Endothelial cell of hepatic sinusoid (primary cell): ENCODE measurements around the gene ACOT7.

Experiments used
- in situ Hi-C: cut with HindIII; loops from 2 replicates; pipeline ENCODE4 v1.10.0; 2017; ENCODE audit warnings: low sequenced_read_pairs

Gene ACOT7

GRCh38 chr1:6257541-6258069 lies 136.0 kb downstream of the ACOT7 start:
- in situ Hi-C loops = no loop called here

- in situ Hi-C loops = no loop called here
Observed at GRCh38 chr1:6256645-6257044, 136.9 kb downstream of the ACOT7 start.

GRCh38 chr1:6254691-6255090 lies 138.9 kb downstream of the ACOT7 start:
- in situ Hi-C loops = no loop called here

GRCh38 chr1:6253380-6253779 lies 140.2 kb downstream of the ACOT7 start:
- in situ Hi-C loops = no loop called here

DNA sequence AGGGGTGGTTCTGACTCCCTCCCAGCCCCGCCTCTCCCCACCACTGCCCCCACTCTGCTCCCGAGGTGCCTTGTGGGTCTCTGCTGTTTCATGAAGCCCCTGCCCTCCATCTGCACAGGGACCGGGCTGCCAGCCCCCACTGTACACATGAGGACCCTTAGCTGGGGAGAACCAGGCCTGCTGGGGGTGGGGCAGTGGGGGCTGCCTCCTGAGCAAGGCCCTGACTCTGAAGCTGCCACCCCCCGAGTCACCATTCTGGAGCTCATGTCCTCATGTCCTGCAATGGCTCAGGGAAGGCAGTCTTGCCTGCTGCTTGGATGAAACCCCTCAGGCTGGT lies 141.2 kb downstream of the ACOT7 start:
- in situ Hi-C loops = no loop called here

DNA sequence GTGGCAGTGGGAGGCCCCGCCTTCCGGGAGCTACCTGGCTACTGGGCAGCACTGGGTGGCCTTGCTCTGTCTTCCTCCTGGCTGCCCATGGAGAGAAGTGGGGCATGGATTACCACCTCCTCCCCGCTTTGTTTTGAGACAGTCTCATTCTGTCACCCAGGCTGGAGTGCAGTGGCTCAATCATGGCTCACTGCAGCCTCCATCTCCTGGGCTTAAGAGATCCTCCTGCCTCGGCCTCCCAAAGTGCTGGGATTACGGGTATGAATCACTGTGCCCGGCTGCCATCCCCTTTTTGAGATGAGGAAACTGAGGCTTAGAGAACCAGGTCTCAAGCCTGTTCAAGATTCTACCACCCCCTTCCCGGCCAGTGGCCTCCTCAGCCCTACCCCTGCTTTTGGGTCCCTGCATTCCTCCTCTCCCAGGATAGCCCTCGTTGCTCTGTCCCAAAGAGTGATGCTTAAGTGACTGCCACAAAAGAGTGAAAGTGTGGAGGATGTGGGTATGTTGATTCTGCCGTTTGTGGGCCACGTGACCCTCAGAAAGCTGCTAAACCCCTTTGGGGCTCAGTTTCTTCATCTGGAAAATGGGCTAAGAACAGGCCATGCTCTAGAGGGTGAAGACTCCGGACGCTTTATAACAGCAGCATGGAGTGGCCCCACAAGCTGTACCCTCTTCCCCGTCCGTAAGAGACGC lies 141.7 kb downstream of the ACOT7 start:
- in situ Hi-C loops = no loop called here

- in situ Hi-C loops = no loop called here
Observed at GRCh38 chr1:6251233-6251632, 142.3 kb downstream of the ACOT7 start.

DNA sequence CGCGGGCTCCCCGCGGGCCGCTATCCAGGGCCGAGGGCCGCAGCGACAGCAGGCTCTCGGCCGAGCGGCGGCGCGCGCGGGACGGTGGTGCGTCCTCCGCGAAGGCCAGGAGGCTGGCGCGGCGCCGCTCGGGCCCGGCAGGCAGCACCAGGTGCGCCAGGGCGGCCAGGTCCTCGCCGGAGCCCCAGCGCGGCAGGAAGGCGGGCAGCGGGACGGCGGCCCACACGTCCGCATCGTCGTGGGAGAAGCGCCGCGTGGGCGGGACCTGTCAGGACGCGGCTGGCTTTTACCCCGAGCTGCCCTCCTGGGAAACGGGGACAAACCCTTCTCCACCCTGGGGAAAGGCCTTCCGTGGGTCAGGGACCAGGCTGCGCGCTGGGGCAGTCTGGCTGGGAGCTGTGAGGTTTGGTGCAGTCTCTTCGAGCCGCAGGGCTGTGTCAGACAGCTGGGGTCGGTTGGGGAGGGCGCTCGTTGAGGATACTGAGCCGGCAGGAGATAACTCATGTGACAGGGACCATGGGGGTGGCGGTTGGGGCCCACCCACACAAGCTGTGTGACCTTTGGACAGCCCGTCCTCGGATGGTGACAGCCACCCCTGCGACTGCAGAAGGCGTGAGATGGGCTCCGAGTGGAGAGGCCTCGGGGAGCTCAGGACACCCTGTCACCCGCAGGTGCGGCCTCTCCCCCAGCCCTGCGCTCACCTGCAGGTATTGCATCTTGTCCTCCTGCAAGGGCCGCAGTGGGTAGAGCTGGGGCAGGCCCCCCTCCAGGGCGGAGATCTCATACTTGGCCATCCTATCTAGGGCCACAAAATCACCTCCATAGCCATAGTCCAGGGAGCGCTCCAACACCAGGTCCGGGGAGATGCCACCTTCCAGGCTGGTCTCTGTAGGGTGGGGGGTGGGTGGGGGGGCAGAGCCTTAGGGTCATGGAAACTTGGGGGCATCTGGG lies 143.6 kb downstream of the ACOT7 start:
- in situ Hi-C loops = loop anchor here (10.0 kb wide), 1 partner anchor 115 kb away; no protein-coding TSS in a partner anchor

- in situ Hi-C loops = loop anchor here (10.0 kb wide), 1 partner anchor 116 kb away; no protein-coding TSS in a partner anchor
Observed at GRCh38 chr1:6248932-6249738, 144.4 kb downstream of the ACOT7 start.

- in situ Hi-C loops = loop anchor here (10.0 kb wide), 1 partner anchor 117 kb away; no protein-coding TSS in a partner anchor
Observed at GRCh38 chr1:6248161-6248776, 145.3 kb downstream of the ACOT7 start.

DNA sequence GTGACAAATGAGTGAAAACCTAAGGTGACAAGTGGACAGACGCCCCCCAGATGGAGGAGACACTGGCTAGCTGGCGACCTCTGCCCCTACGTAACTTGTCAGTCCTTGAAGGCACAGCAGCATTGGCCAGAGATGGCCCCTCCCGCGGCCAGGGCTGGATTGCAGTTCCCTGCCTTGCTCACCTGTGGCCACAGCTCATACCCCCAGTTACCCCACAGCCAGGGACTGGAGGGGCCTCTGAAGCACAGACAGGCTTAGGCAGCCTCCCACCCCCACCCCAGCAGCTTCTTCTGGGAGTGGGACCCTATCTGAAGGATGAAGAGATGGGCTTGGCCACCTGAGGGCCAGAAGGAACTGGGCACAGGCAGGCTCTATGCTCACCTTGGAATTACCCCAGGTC lies 145.9 kb downstream of the ACOT7 start:
- in situ Hi-C loops = loop anchor here (10.0 kb wide), 1 partner anchor 117 kb away; no protein-coding TSS in a partner anchor

DNA sequence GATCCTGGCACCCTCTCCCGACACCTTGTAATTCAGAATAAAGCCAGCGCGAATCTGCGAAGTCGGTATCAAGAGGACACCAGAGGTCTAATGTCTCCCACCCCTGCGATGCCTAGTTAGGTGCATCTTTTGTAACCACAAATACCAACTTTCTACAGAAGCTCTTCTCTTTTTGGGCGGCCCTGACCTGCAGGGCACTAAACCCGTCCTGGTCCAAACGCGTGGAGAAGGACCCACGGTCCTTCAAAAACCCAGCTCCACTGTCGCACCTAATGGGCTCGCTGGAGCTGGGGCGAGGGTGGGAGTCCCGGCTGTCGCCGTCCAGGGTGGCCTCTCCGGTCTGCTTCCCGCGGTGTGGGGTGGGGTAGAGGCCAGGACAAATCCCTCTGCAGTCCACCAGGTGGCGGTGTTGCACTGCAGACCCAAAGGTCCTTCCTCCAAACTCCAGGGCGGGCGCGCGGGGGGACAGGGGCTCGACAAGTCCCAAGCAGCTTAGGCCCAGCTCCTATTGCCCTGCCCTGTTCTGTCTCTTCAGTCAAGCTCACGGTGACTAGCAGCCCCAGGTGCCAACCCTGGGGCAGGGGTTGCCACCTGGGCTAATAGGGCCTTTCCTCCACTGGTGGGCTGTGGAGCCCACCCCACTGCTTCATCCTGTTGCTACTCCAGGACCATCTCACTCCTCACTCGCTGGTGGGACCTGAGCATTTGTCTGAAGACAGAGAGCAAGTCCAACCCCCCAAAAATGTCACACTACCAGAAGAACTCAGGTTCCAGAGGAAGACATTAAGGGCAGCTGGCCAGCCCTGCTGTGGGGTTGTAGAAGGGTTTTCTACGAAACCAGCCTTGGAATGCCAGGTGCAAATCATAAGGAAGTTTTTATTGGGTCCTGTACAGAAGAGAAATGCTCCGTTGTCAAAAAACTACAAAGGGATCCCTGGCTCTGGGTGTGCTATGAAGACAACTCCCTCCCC lies 146.8 kb downstream of the ACOT7 start:
- in situ Hi-C loops = loop anchor here (10.0 kb wide), 1 partner anchor 118 kb away; no protein-coding TSS in a partner anchor

GRCh38 chr1:6245869-6246496 lies 147.6 kb downstream of the ACOT7 start:
- in situ Hi-C loops = loop anchor here (10.0 kb wide), 1 partner anchor 119 kb away; no protein-coding TSS in a partner anchor

GRCh38 chr1:6245086-6245868 lies 148.3 kb downstream of the ACOT7 start:
- in situ Hi-C loops = loop anchor here (10.0 kb wide), 1 partner anchor 120 kb away; no protein-coding TSS in a partner anchor

GRCh38 chr1:6244401-6245049 lies 149.0 kb downstream of the ACOT7 start:
- in situ Hi-C loops = loop anchor here (10.0 kb wide), 1 partner anchor 120 kb away; no protein-coding TSS in a partner anchor

DNA sequence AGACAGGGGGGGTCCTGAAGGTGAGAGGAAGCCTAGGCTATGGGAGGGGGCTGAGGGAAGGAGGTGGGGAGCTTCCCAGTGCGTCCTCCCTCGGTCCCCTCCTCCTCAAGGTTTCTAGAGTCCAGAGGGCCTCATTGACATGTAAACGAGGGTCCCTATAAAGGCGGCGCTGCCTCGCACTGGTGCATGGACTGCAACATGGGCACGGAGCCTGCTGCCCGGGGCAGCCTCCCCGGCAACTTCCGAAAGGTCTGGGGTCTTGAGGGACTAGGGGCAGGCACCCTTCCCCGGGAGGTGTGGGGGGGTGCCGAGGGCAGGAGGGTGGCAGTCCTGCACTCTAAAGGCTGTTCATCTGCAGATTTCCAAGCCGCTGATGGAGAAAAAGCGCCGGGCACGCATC lies 149.6 kb downstream of the ACOT7 start, which contains the start of gene HES3:
Gene HES3 (plus strand): TSS at position 187 of the 400 bp plus-strand sequence. CDS start 187 bp downstream, at position 374.
- in situ Hi-C loops = loop anchor here (10.0 kb wide), 1 partner anchor 121 kb away; no protein-coding TSS in a partner anchor
